ENCODE results near the gene ARHGAP24.

DNA sequence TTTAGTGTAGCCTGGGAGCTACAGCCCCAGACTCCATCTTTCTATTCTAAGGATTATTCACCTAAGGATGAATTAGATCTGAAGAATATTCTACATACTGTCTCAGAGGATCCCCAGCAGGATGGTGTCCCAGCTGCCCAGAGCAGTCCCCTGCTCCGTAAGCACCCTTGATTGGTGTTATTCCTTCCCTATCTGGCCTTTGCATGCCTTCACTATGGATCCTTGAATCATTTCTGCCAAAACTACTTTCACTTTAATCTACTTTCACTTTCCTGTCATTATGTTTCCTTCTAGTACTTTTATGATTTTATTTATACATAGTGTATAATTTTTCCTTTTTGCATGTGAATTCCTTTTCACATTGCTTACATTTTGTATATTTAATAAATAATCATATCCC is 39.2 kb downstream of the ARHGAP24 start:
- no peak for TF ChIP-seq GZF1 (CRISPR knock-in tag; IDR thresholded peaks at IDR 0.05)
- no peak for TF ChIP-seq NCOA1 (CRISPR knock-in tag; IDR thresholded peaks at IDR 0.05)
- TF ChIP-seq TOPORS (CRISPR knock-in tag; IDR thresholded peaks at IDR 0.05), result no peak
- no peak for TF ChIP-seq IRF2 (CRISPR knock-in tag; IDR thresholded peaks at IDR 0.05)
- TF ChIP-seq PITX1 (CRISPR knock-in tag; IDR thresholded peaks at IDR 0.05), result no peak
- TF ChIP-seq, protein P1, sequence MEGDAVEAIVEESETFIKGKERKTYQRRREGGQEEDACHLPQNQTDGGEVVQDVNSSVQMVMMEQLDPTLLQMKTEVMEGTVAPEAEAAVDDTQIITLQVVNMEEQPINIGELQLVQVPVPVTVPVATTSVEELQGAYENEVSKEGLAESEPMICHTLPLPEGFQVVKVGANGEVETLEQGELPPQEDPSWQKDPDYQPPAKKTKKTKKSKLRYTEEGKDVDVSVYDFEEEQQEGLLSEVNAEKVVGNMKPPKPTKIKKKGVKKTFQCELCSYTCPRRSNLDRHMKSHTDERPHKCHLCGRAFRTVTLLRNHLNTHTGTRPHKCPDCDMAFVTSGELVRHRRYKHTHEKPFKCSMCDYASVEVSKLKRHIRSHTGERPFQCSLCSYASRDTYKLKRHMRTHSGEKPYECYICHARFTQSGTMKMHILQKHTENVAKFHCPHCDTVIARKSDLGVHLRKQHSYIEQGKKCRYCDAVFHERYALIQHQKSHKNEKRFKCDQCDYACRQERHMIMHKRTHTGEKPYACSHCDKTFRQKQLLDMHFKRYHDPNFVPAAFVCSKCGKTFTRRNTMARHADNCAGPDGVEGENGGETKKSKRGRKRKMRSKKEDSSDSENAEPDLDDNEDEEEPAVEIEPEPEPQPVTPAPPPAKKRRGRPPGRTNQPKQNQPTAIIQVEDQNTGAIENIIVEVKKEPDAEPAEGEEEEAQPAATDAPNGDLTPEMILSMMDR (CRISPR knock-in tag; IDR thresholded peaks at IDR 0.05), result no peak
- TF ChIP-seq KDM5B (CRISPR knock-in tag; IDR thresholded peaks at IDR 0.05; ENCODE audit: borderline replicate concordance), result no peak
- TF ChIP-seq DPF2 (CRISPR knock-in tag; IDR thresholded peaks at IDR 0.05; ENCODE audit: borderline replicate concordance, low read depth), result no peak
- TF ChIP-seq HNF4A (CRISPR knock-in tag; IDR thresholded peaks at IDR 0.05), result no peak
- no peak for TF ChIP-seq TP53 (CRISPR knock-in tag; conservative IDR thresholded peaks at IDR 0.05)
- TF ChIP-seq ZFP82 (CRISPR knock-in tag; IDR thresholded peaks at IDR 0.05; ENCODE audit: borderline replicate concordance), result no peak

All from HepG2 (cell line).